H9 (cell line): ENCODE results near the gene COTL1. TPM values are rescaled to one million over a fixed set of nuclear protein-coding genes. Genes with fewer than 3 reads are reported as not detected.

Experiments used
- DNase-seq: peaks from one replicate; pipeline ENCODE4 v3.0.0-alpha.2; 2017
- H2AFZ ChIP-seq: one replicate; pipeline ENCODE4 v1.6.1; 2013; ENCODE audit warnings: mild to moderate bottlenecking, low read length, control low read depth, moderate library complexity
- H2AK5ac ChIP-seq: 2 replicates; pipeline ENCODE4 v1.6.1; 2013; ENCODE audit warnings: low read length, control low read depth, mixed read lengths; ENCODE audit not compliant: insufficient read length
- H2BK120ac ChIP-seq: one replicate; pipeline ENCODE4 v1.6.1; 2013; ENCODE audit warnings: low read depth, mild to moderate bottlenecking, low read length, control low read depth, inconsistent platforms; ENCODE audit not compliant: poor library complexity, severe bottlenecking
- H2BK12ac ChIP-seq: 2 replicates; pipeline ENCODE4 v1.6.1; 2013; ENCODE audit warnings: low read length, control low read depth, mixed read lengths, low read depth; ENCODE audit not compliant: insufficient read length
- H2BK15ac ChIP-seq: 2 replicates; pipeline ENCODE4 v1.6.1; 2013; ENCODE audit warnings: low read depth, low read length, control low read depth
- H2BK20ac ChIP-seq: one replicate; pipeline ENCODE4 v1.6.1; 2013; ENCODE audit warnings: low read depth, mild to moderate bottlenecking, low read length, control low read depth, inconsistent platforms; ENCODE audit not compliant: poor library complexity, severe bottlenecking
- H2BK5ac ChIP-seq: 2 replicates; pipeline ENCODE4 v1.6.1; 2013; ENCODE audit warnings: low read length, control low read depth, mixed read lengths; ENCODE audit not compliant: insufficient read length
- H3K14ac ChIP-seq: 2 replicates; pipeline ENCODE4 v1.6.1; 2013; ENCODE audit warnings: low read length, control low read depth; ENCODE audit not compliant: insufficient read depth
- H3K18ac ChIP-seq: 2 replicates; pipeline ENCODE4 v1.6.1; 2013; ENCODE audit warnings: low read depth, mild to moderate bottlenecking, mixed read lengths, low read length, control low read depth; ENCODE audit not compliant: insufficient read length
- H3K23ac ChIP-seq: 2 replicates; pipeline ENCODE4 v1.6.1; 2013; ENCODE audit warnings: low read length, control low read depth, mixed read lengths, low read depth; ENCODE audit not compliant: insufficient read length
- H3K23me2 ChIP-seq: 2 replicates; pipeline ENCODE4 v1.6.1; 2013; ENCODE audit warnings: low read depth, mild to moderate bottlenecking, mixed read lengths, low read length, control low read depth; ENCODE audit not compliant: insufficient read length, poor library complexity, severe bottlenecking
- H3K27ac ChIP-seq: 2 replicates; pipeline ENCODE4 v1.5.1; 2013; ENCODE audit warnings: low read length, control low read depth, mixed read lengths, low read depth; ENCODE audit not compliant: insufficient read length
- H3K27me3 ChIP-seq: 2 replicates; pipeline ENCODE4 v1.6.1; 2013; ENCODE audit warnings: low read length, control low read depth, inconsistent platforms; ENCODE audit not compliant: insufficient read depth
- H3K4ac ChIP-seq: 2 replicates; pipeline ENCODE4 v1.6.1; 2013; ENCODE audit warnings: low read depth, mild to moderate bottlenecking, control low read depth, inconsistent platforms, low read length, moderate library complexity
- H3K4me1 ChIP-seq: 2 replicates; pipeline ENCODE4 v1.6.1; 2013; ENCODE audit warnings: low read length, control low read depth, inconsistent platforms; ENCODE audit not compliant: insufficient read depth
- H3K4me2 ChIP-seq: 2 replicates; pipeline ENCODE4 v1.6.1; 2013; ENCODE audit warnings: low read length, control low read depth, mixed read lengths; ENCODE audit not compliant: insufficient read length, insufficient read depth
- H3K56ac ChIP-seq: 2 replicates; pipeline ENCODE4 v1.6.1; 2013; ENCODE audit warnings: low read depth, mild to moderate bottlenecking, mixed read lengths, low read length, control low read depth; ENCODE audit not compliant: insufficient read length
- H3K79me1 ChIP-seq: 2 replicates; pipeline ENCODE4 v1.6.1; 2013; ENCODE audit warnings: low read depth, mild to moderate bottlenecking, moderate library complexity, low read length, control low read depth, inconsistent platforms; ENCODE audit not compliant: insufficient read depth, poor library complexity, severe bottlenecking
- H3K79me2 ChIP-seq: 2 replicates; pipeline ENCODE4 v1.6.1; 2013; ENCODE audit warnings: low read length, control low read depth, inconsistent platforms; ENCODE audit not compliant: insufficient read depth
- H3K9ac ChIP-seq: 2 replicates; pipeline ENCODE4 v1.6.1; 2013; ENCODE audit warnings: low read length, control low read depth, mixed read lengths; ENCODE audit not compliant: insufficient read length; ENCODE audit errors: extremely low read depth
- H3K9me3 ChIP-seq: one replicate; pipeline ENCODE4 v1.6.1; 2013; ENCODE audit warnings: low read depth, low read length, inconsistent platforms; ENCODE audit not compliant: control insufficient read depth
- H3T11ph ChIP-seq: one replicate; pipeline ENCODE4 v1.6.1; 2013; ENCODE audit warnings: mild to moderate bottlenecking, low read length, control low read depth, inconsistent platforms
- H4K20me1 ChIP-seq: one replicate; pipeline ENCODE4 v1.6.1; 2013; ENCODE audit not compliant: control insufficient read depth, insufficient read length, insufficient read depth
- H4K5ac ChIP-seq: 2 replicates; pipeline ENCODE4 v1.6.1; 2013; ENCODE audit warnings: low read depth, mild to moderate bottlenecking, mixed read lengths, low read length, control low read depth; ENCODE audit not compliant: insufficient read length
- H4K8ac ChIP-seq: replicated peaks from 2 replicates; pipeline ENCODE4 v1.6.1; 2013; ENCODE audit warnings: low read length, control low read depth, mixed read lengths, low read depth; ENCODE audit not compliant: insufficient read length
- H4K91ac ChIP-seq: 2 replicates; pipeline ENCODE4 v1.6.1; 2013; ENCODE audit warnings: low read depth, mild to moderate bottlenecking, moderate library complexity, mixed read lengths, low read length, control low read depth; ENCODE audit not compliant: insufficient read length
- H3K27ac Mint-ChIP-seq, 3 experiments: 2 replicates in 2 of 3; 3 replicates in 1 of 3; pipeline ENCODE4 v1.8.0; 2020 to 2021; ENCODE audit warnings: mixed read lengths in 3 of 3, mild to moderate bottlenecking in 1 of 3, moderate library complexity in 1 of 3
- H3K27me3 Mint-ChIP-seq: 2 replicates; pipeline ENCODE4 v1.8.0; 2021; ENCODE audit warnings: low read depth, mild to moderate bottlenecking, moderate library complexity, mixed read lengths
- H3K36me3 Mint-ChIP-seq, 3 experiments: 2 replicates in 2 of 3; 3 replicates in 1 of 3; pipeline ENCODE4 v1.8.0; 2020 to 2021; ENCODE audit warnings: low read depth in 3 of 3, mixed read lengths in 3 of 3; ENCODE audit not compliant: insufficient read depth in 1 of 3
- H3K4me1 Mint-ChIP-seq, 2 experiments: 2 replicates each; pipeline ENCODE4 v1.8.0; 2020; ENCODE audit warnings: mixed read lengths in 2 of 2
- H3K4me3 Mint-ChIP-seq, 2 experiments: 2 replicates in 1 of 2; 3 replicates in 1 of 2; pipeline ENCODE4 v1.8.0; 2020 to 2021; ENCODE audit warnings: mild to moderate bottlenecking in 2 of 2, mixed read lengths in 2 of 2, moderate library complexity in 1 of 2
- H3K9me3 Mint-ChIP-seq, 2 experiments: 2 replicates in 1 of 2; 3 replicates in 1 of 2; pipeline ENCODE4 v1.8.0; 2020; ENCODE audit warnings: mild to moderate bottlenecking in 2 of 2, mixed read lengths in 2 of 2, moderate library complexity in 1 of 2
- CTCF ChIP-seq: fragments of 200-600 bp; sonication (generic); conservative IDR thresholded peaks from 3 replicates; pipeline ENCODE4 v1.8.0; 2021; ENCODE audit warnings: antibody characterized with exemption, mild to moderate bottlenecking
- WGBS: extraction: QIAGEN DNeasy Blood & Tissue Kit; methylation state at CpG from one replicate; pipeline ENCODE4 v1.1.7; 2013; ENCODE audit warnings: missing lambda C conversion rate, low lambda C conversion rate, mixed read lengths; ENCODE audit not compliant: insufficient read length; ENCODE audit errors: extremely low coverage; 5-methylcytosine and 5-hydroxymethylcytosine counted together
- total RNA-seq: library from RNA; stranded (reverse); gene quantifications from 2 replicates; pipeline ENCODE4 v1.2.1, GENCODE V29; 2021

The COTL1 gene
- total RNA-seq, 1 experiment from 2014 or later, result 81.4 TPM

- WGBS, result no CpG with 5 or more reads among the region's 25 CpGs
- Histone ChIP-seq H3K56ac (no peak overlapping the region), H2BK120ac (no peak overlapping the region), H2AK5ac (no peak overlapping the region), H2BK20ac (no peak overlapping the region), H3K23me2 (no peaks in the 10 kb centered on the region), H2BK12ac (no peak overlapping the region), H3K23ac (no peak overlapping the region), H3K4ac (no peak overlapping the region), H4K91ac (no peak overlapping the region), H3K9ac (no peak overlapping the region), H3K4me2 (no peak overlapping the region), H4K5ac (no peak overlapping the region), H3K79me2 (no peaks in the 10 kb centered on the region), H3K9me3 (no peaks in the 10 kb centered on the region), H2AFZ (no peak overlapping the region), H2BK5ac (no peak overlapping the region), H3K18ac (no peak overlapping the region), H2BK15ac (no peak overlapping the region), H3T11ph (no peak overlapping the region), H3K14ac (no peak overlapping the region), H3K79me1 (no peaks in the 10 kb centered on the region), H4K8ac (no peak overlapping the region), H4K20me1 (no peaks in the 10 kb centered on the region), H3K27ac (no peak overlapping the region), H3K27me3 (no peaks in the 10 kb centered on the region), H3K4me1 (no peaks in the 10 kb centered on the region; the same call in 1 of the 2 replicates)
- Mint-ChIP-seq H3K27ac (no peak overlapping the region; a peak in 1 of 7 replicates), H3K9me3 (no peaks in the 10 kb centered on the region), H3K36me3 (no peaks in the 10 kb centered on the region), H3K4me1 (peaks cover 13 to 26% of the 10 kb centered on the region in 2 experiments), H3K4me3 (no peak overlapping the region), H3K27me3 (no peaks in the 10 kb centered on the region; the same call in 1 of the 2 replicates)
- DNase-seq, result no peak
- no peak for TF ChIP-seq CTCF
These were observed 73.7 kb downstream of the COTL1 start for GRCh38 chr16:84544031-84544773.
